Mucosa of stomach (tissue), 1 donor: ENCODE measurements around the gene TMEM11.

Experiments used
- H3K27me3 ChIP-seq: one replicate; pipeline ENCODE4 v1.7.0; 2013; ENCODE audit warnings: mild to moderate bottlenecking, low read length; ENCODE audit not compliant: control insufficient read depth, insufficient read depth
- H3K36me3 ChIP-seq: one replicate; pipeline ENCODE4 v1.7.0; 2013; ENCODE audit warnings: low read length; ENCODE audit not compliant: control insufficient read depth, insufficient read depth
- H3K4me1 ChIP-seq: one replicate; pipeline ENCODE4 v1.7.0; 2013; ENCODE audit warnings: mild to moderate bottlenecking, low read length; ENCODE audit not compliant: control insufficient read depth, insufficient read depth
- H3K4me3 ChIP-seq: one replicate; pipeline ENCODE4 v1.7.0; 2013; ENCODE audit warnings: low read length
- H3K9ac ChIP-seq: one replicate; pipeline ENCODE4 v1.7.0; 2013; ENCODE audit warnings: mild to moderate bottlenecking, low read length, moderate library complexity
- H3K9me3 ChIP-seq: one replicate; pipeline ENCODE4 v1.7.0; 2013; ENCODE audit warnings: mild to moderate bottlenecking, low read length, moderate library complexity; ENCODE audit not compliant: control insufficient read depth
- donor health status: Pancreatic carcinoma.

Gene TMEM11

DNA sequence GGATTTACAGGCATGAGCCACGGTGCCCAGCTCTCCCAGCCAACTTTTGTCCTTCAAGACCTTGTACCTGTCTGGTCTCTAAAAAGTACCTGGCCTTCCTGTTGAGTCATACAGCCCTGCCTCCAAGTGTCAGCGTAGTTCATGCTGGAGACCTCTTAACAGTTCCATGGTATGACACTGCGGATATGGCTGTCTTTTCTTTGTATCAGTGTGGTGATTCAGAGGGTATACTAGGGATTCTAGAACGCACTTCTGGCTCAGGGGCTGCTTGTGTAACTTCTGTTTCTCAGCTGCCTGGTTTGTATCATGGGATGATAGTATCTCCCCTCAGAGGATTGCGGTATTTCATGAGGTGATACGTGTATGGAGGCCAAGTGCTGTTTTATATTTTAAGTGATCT lies 2.0 kb upstream of the TMEM11 start:
- Histone ChIP-seq H3K9me3 (no peaks in the 10 kb centered on the region), H3K4me3 (no peak overlapping the region), H3K36me3 (peaks cover 2% of the 10 kb centered on the region), H3K9ac (no peak overlapping the region), H3K27me3 (no peaks in the 10 kb centered on the region), H3K4me1 (peaks cover 32% of the 10 kb centered on the region)

DNA sequence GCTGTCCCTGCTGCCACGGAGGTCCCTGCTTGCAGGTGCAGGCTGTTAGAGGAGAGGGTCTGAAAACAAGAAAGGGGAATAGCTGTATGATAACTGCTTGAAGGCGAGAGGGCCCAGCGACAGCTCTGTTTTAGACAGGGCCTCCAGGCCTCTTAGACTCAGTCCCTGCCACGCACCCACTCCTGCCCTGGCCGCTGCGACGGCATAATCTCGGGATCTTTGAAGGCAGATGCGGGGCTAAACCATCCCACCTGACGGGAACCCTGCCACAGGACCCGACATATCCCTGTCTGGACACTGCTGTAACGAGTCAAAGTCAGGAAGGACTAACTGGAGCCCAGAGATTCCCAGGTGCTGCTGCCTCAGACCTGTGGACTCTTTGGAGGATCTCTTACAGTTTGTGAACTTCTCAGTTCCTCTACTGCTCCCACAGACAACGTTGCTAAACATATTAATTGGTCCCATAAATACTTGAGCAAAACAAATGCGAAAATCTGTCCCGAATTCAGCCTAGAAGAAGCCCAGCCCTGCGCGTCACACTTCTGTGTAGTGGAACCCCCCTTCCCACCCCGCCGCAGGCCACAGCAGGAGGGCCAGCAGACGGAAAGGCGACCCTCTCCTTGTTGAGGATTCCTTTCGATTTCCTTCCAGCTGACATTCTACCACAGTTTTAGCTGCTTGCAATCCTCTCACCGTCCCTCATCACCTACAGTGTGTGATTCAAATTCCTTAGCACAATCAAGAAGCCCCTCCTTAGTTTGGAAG lies 998 bp upstream of the TMEM11 start:
- H3K9ac ChIP-seq: peak overlapping the region; percentile 95
- H3K9me3 ChIP-seq: no peaks in the 10 kb centered on the region
- no peaks in the 10 kb centered on the region for H3K27me3 ChIP-seq
- peaks cover 4% of the 10 kb centered on the region for H3K36me3 ChIP-seq
- peaks cover 38% of the 10 kb centered on the region for H3K4me1 ChIP-seq
- peak overlapping the region; percentile 33 for H3K4me3 ChIP-seq

DNA sequence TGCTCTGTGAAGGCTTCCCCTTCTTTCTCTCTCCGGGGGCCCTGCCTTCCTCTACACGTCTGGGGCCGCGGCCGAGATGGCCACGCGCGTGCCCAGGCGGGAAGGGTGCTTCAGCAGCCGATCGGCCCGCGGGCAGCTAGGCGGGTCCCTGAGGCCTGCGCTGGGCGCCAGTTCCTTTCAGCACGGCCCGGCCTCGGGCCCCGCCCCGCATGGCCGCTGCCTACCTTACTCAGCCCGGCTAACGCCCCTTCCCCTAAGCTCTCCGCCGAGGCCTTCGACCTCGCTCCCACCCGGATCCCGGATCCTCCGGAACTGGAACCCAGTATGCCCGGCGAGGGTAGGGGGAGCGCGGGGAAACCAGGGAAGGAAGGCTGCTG lies 335 bp downstream of the TMEM11 start:
- peak overlapping the region; percentile 85 for H3K4me3 ChIP-seq
- no peaks in the 10 kb centered on the region for H3K9me3 ChIP-seq
- H3K27me3 ChIP-seq: no peaks in the 10 kb centered on the region
- peak overlapping the region; percentile 95 for H3K9ac ChIP-seq
- H3K36me3 ChIP-seq: peaks cover 4% of the 10 kb centered on the region
- peaks cover 41% of the 10 kb centered on the region for H3K4me1 ChIP-seq

DNA sequence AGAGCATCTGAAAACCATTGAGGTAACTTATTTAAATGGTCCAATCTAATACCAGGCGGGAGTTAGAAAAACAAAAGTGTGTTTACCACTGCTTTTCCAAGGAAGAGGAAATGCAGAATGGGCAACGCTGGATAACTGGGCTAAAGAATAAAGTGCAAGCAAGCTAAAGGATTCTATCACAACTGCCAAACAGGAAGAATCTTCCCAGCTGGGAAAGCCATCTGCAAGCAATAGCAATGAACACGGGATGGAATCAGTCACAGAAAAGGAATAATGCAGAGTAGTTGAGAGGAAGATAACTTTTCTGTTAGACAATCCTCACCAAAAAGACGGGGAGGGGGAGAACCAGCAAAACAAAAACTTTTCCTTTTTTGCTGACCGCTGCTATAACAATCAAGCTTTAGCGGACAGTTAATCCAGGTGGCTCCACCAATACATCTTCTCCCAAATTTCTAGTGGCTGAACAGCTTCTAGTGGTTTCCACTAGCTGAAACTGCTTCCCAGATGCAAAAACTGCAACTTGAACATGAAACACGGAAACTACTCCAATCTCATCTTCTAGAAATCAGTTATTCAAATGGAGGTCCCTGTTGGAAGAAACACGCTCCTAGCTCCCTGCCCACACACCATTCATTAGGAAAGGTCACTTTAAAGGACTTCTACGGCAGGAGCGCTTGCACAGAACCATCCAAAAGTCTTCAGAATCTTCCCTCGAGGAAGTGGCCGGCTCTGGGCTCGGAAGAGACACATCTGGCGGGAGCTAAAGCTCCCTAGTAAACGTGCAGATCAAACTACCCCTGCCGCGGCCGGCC lies 929 bp downstream of the TMEM11 start:
- no peaks in the 10 kb centered on the region for H3K9me3 ChIP-seq
- peak overlapping the region; percentile 95 for H3K9ac ChIP-seq
- peak overlapping the region; percentile 85 for H3K4me3 ChIP-seq
- no peaks in the 10 kb centered on the region for H3K27me3 ChIP-seq
- peaks cover 4% of the 10 kb centered on the region for H3K36me3 ChIP-seq
- peaks cover 42% of the 10 kb centered on the region for H3K4me1 ChIP-seq

DNA sequence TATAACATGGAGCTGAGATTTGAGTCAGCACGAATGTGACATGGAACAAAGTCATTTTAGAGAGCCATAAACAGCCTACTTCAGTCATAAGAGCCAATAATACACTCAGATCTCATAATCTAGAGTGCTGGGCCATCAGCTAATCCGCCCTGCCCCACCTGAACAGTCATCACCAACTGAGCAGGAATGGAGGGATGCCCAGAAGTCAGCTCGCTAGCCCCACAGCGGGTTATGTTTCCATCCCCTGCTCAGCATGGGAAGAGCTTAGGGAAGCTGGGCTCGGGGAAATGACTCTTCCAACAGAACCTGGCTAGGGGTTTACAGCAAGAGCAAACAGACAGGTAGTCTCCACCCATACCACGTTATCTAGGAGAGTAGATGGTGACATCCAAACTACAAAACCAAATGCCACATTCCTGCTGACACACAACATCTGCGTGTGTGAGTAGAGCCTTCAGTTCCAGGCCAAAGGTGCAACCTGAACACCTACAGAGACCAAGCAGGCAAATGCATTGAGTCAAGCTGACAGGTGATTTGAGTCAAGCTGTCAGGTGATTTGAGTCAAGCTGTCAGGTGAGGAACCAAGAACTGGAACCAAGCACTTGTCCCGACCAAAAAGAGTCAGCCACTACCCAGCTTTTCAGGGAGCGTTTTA lies 2.0 kb downstream of the TMEM11 start:
- Histone ChIP-seq H3K36me3 (peaks cover 4% of the 10 kb centered on the region), H3K4me3 (no peak overlapping the region), H3K9ac (peak overlapping the region; percentile 38), H3K9me3 (no peaks in the 10 kb centered on the region), H3K4me1 (peaks cover 42% of the 10 kb centered on the region), H3K27me3 (no peaks in the 10 kb centered on the region)

DNA sequence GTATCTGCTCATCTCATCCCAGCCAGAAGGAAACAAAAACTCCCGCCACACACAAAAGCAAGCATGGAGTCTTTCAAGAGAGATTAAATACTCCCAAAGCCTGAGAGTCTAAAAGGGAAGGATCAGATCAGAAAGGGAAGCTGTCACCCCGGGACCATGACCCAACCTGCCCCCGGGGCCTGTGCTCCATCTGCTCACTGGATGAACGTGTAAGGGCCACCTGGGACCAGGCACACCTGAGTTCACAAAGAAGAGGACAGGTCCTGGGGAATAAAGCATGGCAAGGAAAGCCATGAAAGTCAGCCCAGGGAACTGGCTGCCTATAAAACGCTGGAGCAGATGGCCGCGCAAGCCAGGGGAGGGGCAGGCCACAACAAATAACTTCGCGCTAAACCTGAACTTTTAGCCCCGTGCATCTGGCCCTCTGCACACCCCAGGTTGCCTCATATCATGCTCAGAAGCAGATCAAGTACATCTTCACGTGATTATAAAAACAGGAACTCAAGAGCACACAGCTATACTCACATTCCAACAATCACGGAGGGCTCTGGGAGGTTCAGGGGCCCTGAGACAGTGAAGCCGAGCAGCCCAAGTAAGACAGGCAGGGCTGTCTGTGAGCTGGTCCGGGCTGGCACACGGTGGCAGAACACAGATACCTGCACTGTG lies 3.4 kb downstream of the TMEM11 start:
- Histone ChIP-seq H3K4me3 (no peak overlapping the region), H3K9ac (no peak overlapping the region), H3K4me1 (peaks cover 42% of the 10 kb centered on the region), H3K27me3 (no peaks in the 10 kb centered on the region), H3K9me3 (no peaks in the 10 kb centered on the region), H3K36me3 (peaks cover 4% of the 10 kb centered on the region)

DNA sequence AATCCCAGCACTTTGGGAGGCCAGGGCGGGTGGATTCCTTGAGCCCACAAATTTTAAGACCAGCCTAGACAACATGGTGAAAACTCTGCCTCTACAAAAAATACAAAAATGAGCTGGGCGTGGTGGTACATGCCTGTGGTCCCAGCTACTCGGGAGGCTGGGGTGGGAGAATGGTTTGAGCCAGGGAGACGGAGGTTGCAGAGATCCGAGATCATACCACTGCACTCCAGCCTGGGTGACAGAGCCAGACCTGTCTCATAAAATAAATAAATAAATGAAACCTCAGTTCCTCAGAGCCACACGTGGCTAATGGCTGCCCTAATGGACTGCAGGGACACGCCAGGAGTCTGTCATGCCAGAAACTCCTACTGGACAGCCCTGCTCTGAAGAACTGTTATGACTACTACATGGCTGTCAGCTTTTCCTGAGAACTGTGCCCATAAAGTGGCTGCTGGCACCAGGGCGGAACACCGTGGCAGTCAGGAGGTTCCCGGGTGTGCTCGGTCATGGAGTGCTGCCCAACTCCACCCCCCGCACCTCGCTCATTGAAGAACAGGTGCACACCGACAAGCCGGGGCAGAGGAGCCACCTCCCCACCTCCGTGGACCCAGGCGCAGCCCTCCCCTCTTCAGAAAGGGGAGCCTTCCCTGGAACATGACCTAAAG lies 4.3 kb downstream of the TMEM11 start:
- peaks cover 4% of the 10 kb centered on the region for H3K36me3 ChIP-seq
- H3K9me3 ChIP-seq: no peaks in the 10 kb centered on the region
- no peak overlapping the region for H3K4me3 ChIP-seq
- H3K4me1 ChIP-seq: peaks cover 36% of the 10 kb centered on the region
- no peaks in the 10 kb centered on the region for H3K27me3 ChIP-seq
- H3K9ac ChIP-seq: no peak overlapping the region

DNA sequence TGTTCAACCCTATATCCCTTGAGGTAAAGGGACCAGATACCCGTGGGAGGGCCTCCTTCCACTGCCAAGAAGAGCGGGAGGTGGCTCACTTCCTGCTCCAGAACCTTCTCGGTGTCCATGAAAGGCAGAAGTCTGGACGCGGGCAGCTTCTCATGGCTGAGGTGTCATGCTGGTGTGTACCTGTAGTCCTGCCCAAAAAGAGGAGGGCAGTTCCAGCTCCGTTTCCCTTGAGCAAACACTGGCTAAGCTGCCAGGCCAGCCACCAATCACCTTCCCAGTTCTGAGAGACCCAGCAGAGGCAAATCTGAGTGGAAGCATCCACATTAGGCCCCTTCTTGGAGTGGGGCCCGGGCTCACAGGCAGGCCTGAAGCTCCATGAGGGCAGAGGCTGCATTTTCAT lies 5.6 kb downstream of the TMEM11 start:
- Histone ChIP-seq H3K9ac (no peak overlapping the region), H3K4me1 (peaks cover 36% of the 10 kb centered on the region), H3K36me3 (peaks cover 4% of the 10 kb centered on the region)

DNA sequence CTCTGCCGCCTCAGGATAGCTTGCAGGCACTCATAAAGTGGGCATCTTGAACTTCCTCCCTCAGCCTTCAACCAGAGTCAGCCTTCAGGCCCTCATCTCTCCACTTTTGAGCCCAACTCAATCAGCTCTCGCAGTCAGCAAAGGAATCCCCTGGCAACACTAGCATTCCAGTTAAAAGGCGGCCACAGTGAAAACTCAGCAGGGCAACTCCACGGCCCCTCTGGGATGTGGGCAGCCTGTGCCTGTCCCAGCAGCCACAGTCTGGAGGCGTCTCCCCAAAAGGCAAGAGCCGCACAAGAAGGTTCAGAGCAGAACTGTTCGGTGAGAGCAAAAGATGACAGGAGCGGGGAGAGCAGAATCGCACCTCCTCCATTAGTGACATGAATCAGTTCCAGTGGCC lies 9.0 kb downstream of the TMEM11 start:
- Histone ChIP-seq H3K4me1 (peaks cover 21% of the 10 kb centered on the region), H3K4me3 (no peak overlapping the region), H3K36me3 (no peaks in the 10 kb centered on the region), H3K27me3 (no peaks in the 10 kb centered on the region), H3K9ac (no peak overlapping the region), H3K9me3 (no peaks in the 10 kb centered on the region)

More for the DNA sequence above, 5.6 kb downstream of the TMEM11 start:
- H3K27me3 ChIP-seq: no peaks in the 10 kb centered on the region
- no peaks in the 10 kb centered on the region for H3K9me3 ChIP-seq
- no peak overlapping the region for H3K4me3 ChIP-seq

DNA sequence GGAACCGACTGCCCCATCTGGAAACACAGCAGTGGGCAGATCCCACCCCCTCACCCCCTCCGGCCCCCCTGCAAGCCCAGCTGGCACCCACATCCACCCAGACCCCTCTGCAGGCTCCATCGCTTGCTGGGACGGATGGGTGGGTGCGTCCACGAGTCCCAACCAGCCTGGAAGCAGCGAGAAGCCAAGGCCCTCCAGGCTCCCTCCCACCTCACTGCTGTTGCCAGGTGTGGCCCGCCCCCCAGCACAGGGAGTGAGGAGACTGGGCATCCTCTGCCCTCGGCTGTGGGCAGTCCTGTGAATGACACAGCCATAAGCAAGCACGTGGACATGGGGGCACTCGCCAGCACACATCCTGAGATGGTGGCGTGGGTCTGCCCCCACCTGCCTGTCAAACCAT lies 11.4 kb downstream of the TMEM11 start:
- Histone ChIP-seq H3K4me3 (no peak overlapping the region), H3K27me3 (no peaks in the 10 kb centered on the region), H3K36me3 (no peaks in the 10 kb centered on the region), H3K4me1 (peaks cover 16% of the 10 kb centered on the region), H3K9ac (no peak overlapping the region), H3K9me3 (no peaks in the 10 kb centered on the region)

DNA sequence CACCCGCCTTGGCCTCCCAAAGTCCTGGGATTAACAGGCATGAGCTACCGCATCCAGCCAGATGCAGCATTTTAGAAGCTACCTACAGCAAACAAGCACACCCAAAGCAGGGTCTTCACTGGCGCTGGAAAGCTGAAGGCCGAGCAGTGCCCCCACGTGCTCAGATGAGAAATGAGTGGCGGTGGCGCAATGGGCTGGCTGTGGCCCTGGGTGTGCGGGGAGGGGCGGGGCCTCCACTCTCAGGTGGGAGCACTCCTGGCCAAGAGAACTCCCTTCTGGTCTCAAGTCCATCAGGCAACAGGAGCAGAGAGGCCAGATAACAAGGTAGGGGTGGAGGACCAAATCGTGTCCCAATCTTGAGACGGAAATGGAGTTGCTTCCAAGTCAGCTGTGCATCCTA lies 12.1 kb downstream of the TMEM11 start:
- Histone ChIP-seq H3K36me3 (no peaks in the 10 kb centered on the region), H3K9ac (no peak overlapping the region), H3K4me1 (peaks cover 16% of the 10 kb centered on the region), H3K9me3 (no peaks in the 10 kb centered on the region), H3K4me3 (no peak overlapping the region), H3K27me3 (no peaks in the 10 kb centered on the region)
